GM18502 (cell line): ENCODE results near the gene DNAJC7.
"Not testable (repeated sequence)": the region's sequence is repeated elsewhere in the genome, so short reads cannot be mapped to it uniquely, and the experiment has no call there.

ENCODE experiments used
- ATAC-seq: cut with Tn5 transposase; IDR thresholded peaks from one replicate; pipeline ENCODE4 v1.9.1; 2021; ENCODE audit warnings: mild to moderate bottlenecking; ENCODE audit not compliant: unreplicated experiment, poor library complexity

DNAJC7 gene

DNA sequence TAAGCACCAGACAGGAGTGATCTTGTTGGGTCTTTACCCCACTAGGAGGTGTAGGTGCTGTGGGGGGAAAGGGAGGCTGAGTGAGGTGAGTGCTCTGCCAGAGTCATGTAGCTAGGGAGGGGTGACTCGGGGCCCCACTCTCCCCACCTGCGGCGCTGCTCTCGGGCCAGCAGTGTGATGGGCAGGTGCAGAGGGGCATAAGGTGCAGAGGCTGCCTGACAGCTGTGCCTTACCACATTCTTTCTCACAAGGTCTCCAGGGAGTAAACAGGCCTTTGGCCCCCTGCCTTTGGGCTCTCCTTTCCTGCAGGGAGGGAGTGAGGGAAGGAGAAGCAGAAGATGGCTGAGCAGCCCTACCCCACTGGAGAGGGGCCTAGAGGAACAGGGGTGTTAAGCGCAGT lies 55.1 kb downstream of the DNAJC7 start:
- no peak for ATAC-seq

DNA sequence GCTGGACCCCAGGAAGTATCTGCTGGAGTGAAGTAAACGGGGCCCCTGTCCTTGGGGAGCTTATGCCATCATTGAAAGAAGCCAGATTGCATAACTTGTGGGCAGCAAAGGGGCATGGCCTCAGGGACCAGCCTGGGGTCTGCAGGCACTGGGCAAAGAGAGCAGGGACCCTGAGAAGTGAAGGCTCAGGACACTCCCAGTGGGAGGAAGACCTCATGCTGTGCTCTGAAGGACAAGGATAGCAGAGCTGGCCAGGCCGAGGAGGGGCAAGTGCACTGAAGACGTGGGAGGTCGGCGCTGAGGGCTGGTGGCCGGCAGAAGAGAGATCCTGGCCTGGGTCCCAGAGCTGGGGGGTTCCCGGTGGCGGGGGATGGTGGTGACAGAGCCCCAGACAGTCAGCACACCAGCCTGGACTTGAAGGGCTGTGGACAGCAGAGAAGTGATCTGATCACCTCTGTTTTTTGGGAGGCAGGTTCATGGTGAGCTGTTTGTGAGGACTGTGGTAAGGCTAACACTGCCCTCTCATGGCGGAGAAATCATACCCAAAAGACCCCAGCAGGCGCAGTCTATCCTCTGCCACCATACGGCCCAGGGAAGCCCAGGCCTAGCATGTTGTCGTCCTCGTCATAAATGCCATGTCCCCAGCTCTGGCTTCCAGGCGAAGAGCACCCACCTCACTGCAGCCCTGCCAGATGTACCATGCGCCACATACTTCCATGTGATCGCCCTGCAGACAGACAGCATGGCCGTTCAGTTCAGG lies 57.7 kb downstream of the DNAJC7 start:
- no peak for ATAC-seq

DNA sequence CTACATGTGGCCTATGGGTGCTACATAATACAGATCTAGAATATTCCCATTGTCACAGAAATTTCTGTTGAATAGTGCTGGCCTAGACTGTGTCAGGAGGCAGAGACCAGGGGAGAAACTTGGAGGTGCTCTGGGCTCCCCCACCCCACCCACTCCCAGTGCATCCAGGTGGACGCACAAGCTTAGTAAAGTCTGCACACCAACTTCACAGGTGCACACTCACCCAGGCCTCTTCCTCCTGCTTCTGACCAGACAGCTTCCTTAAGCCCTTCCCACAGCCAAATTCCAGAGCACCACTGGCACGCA lies 58.3 kb downstream of the DNAJC7 start:
- ATAC-seq = no peak

DNA sequence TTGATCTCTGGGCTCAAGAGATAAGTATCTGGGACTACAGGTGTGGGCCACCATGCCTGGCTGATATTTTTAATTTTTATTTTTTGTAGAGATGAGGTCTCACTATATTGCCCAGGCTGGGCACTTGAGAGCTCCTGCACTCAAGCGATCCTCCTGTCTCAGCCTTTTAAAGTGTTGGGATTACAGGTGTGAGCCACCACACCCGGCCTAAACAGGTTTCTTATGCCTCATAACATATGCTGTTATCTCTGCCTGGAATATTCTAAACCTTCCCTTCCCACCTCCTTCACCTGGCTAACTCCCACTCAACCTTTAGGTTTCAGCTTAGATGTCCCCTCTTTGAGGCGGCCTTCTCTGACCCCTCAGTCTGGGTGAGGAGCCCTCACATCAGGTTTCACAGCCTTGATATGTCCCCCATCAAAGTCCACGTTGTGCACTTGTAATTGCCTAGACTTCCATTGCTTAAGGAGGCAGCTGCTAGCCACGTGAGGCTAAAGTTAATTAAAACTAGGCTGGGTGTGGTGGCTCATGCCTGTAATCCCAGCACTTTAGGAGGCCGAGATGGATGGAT lies 59.3 kb downstream of the DNAJC7 start:
- no peak for ATAC-seq

DNA sequence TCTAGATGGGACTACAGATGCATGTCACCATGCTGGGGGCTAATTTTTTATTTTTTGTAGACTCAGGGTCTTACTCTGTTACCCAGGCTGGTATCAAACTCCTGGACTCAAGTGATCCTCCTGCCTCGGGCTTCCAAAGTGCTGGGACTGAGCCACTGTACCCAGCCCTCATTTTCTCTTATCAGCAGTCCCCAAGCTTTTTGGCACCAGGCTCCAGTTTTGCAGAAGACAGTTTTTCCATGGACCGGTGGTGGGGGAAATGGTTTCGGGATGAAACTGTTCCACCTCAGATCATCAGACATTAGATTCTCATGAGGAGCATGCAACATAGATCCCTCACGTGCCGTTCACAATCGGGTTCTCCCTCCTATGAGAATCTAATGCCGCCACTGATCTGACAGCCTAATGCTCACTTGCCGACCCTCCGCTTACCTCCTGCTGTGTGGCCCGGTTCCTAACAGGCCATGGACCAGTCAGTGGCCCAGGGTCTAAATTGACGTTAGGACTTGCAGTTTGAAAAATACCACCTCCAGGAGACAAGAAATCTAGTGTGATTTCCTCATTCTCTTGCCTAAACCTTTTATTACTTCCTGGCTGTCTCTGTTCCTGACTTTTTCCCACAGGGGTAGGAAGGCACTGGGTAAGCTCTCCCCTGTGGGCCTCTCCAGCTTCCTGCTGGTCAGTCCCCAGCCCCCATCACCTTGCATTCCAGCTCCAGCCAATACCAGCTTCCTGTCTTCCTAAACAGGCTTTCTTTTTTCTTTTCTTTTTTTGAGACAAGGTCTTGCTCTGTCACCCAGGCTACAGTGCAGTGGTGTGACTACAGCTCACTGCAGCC lies 60.0 kb downstream of the DNAJC7 start:
- no peak for ATAC-seq

DNA sequence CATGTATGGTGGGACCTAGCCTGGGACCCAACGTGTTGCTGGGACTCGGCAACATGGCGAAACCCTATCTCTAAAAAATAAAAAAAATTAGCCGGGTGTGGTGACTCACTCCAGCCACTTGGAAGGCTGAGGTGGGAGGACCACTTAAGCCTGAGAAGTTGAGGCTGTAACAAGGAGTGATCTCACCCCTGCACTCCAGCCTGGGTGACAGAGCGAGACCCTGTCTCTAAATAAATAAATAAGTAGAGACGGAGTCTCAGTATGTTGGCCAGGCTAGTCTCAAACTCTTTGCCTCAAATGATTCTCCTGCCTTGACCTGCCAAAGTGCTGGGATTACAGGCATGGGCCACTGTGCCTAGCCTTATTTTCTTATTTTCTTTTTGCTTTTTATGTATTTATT lies 60.7 kb downstream of the DNAJC7 start:
- no peak for ATAC-seq

DNA sequence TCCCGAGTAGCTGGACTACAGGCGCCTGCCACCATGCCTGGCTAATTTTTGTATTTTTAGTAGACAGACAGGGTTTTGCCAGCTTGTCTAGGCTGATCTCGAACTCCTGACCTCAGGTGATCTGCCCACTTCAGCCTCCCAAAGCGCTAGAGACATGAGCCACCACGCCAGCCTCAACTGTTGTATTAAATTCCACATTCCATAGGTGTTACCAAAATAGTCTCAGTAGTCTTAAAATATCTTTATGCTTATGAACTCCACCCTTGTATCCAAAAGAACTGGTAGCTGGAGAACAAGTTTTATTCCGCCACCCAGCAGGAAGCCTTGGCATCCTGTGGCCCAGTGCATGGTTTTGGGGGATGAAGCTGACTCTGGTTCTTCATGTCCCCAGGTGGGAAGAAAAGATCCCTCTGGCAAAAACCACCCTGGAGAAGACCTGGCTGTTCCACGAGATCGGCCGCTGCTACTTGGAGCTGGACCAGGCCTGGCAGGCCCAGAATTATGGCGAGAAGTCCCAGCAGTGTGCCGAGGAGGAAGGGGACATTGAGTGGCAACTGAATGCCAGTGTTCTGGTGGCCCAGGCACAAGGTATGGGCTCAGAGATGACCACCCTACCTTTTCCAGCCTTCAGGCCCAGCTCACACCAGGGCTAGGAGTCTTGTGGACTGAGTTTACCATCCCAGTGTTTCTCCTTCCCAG lies 68.3 kb downstream of the DNAJC7 start:
- ATAC-seq = no peak

DNA sequence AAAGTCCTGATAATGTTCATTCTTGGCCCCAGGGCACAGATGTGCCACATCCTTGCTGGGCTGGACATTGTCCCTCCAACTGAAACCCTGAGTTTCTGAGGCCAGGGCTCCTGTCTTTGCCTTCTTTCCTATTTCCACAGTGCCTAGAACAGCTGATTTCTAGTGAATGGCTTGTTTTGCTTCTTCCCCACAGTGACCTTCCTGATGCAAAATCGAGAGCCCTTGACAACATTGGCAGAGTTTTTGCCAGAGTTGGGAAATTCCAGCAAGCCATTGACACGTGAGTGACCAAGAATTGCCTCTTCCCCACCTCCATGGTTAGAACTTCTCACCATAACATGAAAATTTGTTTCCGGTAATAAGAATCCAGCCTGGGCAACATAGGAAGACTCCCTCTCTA lies 72.3 kb downstream of the DNAJC7 start:
- no peak for ATAC-seq

DNA sequence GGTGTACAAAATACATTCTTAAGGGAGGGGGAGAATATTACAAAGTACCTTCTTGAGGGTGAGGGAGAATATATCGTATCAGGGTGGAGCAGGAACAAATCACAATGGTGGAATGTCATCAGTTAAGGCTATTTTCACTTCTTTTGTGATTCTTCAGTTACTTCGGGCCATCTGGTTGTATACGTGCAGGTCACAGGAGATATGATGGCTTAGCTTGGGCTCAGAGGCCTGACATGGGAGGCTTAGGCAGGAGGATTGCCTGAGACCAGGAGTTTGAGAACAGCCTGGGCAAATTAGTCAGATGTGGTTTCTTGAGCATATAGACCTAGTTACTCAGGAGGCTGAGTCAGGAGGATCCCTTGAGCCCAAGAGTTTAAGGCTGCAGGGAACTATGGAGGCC lies 73.7 kb downstream of the DNAJC7 start:
- ATAC-seq = no peak

DNA sequence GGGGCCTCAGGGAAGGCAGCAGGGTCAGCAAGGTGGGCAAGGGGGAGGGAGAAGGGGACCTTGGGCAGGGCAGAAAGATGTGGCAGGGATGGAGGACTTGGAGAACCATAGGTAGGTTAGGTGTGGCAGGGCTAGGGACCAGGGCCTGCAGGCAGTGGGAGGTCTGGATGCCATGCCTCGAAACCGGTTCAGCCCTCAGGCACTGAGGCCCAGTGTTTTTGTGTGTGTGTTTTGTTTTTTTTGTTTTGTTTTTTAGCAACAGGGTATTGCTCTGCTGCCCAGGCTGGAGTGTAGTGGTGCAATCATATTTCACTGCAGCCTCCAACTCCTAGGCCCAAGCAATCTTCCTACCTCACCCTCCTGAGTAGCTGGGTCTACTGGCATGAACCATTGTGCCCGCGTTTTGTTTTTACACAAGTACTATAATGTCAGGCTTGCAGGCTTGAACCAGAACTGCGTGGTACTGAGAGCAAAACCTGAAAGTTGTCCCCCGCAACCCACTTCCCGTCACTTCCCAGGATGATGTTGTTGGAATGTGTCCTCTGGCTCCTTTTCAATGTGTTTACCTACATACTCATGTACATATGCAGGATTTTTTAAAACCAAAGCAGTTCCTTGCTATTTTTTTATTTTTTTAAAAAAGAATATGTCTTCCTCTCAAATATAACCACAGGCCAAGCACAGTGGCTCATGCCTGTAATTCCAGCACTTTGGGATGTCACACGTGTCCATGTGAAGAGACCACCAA lies 74.4 kb downstream of the DNAJC7 start:
- no peak for ATAC-seq

DNA sequence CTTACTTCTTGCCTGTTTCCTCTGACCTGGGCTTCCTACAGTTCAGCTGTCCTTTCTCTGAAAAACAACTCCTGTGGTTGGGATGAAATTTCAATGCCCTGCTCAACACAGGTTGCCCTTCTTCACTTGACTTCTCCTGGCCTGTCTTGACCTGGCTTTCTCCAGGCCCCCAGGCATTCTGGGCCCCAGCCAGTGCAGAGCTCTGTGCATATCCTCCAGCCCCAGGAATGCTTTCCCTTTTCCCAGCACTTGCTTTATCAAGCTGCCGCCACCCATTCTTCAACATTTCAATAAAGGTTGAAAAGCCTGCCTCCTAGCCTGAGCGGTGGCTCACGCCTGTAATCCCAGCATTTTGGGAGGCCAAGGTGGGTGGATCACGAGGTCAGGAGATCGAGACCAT lies 76.1 kb downstream of the DNAJC7 start:
- ATAC-seq = no peak

DNA sequence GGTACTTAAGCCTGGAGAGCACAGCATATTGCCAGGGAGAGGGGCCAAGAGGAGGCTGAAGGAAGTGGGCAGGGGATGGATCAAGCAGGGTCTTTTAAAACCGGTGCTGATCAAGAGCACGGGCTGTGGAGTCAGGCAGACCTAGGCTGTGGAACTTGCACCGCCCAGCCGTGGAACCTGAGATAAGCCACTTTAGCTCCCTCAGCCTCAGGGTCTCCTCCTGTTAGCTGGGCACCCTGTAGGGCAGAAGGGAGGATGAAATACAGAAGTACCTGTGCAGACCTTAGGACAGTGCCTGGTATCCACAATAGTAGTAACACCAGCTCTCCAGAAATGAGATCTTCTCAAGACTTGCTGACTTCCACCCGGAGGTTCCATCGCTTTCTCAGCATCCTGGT lies 77.5 kb downstream of the DNAJC7 start:
- no peak for ATAC-seq

DNA sequence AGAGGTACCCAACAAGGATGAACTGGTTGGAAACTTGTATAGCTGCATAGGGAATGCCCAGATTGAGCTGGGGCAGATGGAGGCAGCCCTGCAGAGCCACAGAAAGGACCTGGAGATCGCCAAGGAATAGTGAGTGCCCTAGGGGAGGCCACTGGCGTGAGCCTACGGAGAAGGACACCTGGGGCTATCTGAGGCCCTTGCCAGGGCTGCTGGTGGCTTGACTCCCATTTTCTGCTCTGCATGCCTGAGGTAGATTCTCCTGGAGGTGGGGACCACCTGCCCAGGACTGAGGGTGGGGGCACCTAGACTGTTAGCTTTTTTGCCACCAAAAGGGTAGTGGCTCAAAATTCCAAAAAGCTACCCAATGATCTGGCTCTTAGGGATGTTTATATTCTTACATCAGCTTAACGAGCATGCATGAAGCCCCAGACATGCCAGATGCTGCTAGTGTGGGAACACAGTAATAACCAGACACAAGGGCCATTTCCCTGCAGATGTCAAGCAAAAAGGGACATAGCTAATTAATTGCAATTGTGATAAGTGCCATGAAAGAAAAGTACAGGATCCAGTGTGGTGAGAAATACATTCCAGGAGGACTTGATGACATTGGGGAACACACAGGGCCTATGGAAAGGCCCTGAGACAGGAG lies 78.1 kb downstream of the DNAJC7 start:
- no peak for ATAC-seq

DNA sequence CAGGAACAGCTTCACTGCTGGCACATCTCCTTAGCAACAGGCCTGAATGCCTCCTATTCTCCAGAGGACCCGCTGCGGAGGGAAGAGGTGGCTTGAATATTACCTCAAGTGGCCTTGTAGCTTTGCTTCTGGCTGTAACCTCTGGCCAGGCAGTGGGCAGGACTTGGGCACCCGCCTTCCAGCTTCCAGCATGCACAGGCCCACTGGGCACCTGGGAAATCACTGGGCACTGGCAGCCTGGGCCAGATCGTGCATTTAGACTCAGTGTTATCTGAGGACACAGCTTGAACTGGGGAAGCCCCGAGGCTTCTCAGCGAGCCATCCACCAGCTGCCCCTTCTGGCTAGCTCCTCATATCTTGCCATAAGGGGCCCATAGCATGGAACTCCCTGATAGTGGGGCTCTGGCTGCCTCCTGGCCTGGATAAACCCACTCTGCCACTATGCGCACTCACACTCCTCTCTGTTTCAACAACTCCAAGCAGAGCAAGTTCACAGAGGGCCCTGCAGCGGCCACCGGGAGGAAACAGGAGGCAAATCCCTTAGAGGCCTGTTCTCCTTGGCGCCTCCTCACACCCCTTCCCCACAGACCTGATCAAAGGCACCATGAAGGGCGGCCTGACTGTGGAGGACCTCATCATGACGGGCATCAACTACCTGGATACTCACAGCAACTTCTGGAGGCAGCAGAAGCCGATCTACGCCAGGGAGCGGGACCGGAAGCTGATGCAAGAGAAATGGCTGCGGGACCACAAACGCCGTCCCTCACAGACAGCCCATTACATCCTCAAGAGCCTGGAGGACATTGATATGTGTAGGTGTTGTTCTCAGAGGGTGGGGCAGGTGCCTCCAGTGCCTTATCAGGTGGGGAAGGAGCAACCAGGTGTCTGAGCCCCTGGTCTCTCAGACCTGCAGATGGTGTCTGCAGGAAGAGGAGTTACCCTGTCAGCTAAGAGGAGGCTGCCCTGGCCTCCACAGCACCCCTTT lies 79.0 kb downstream of the DNAJC7 start:
- no peak for ATAC-seq

DNA sequence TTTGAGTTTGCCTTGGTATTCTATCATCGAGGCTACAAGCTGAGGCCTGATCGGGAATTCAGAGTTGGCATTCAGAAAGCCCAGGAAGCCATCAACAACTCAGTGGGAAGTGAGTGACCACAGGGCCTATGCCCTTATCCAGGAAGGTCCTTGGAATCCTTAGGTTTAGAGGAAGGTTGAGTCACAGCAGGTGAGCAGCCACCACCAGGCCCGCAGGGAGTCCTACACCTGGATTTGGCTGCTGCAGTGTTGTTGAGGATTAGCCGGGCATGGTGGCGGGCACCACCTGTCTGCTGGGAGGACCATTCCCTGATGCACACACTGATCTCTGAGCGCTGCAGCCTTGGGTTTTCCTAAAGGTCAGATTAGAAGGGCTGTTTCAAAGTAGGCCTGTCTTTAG lies 81.6 kb downstream of the DNAJC7 start:
- no peak for ATAC-seq

DNA sequence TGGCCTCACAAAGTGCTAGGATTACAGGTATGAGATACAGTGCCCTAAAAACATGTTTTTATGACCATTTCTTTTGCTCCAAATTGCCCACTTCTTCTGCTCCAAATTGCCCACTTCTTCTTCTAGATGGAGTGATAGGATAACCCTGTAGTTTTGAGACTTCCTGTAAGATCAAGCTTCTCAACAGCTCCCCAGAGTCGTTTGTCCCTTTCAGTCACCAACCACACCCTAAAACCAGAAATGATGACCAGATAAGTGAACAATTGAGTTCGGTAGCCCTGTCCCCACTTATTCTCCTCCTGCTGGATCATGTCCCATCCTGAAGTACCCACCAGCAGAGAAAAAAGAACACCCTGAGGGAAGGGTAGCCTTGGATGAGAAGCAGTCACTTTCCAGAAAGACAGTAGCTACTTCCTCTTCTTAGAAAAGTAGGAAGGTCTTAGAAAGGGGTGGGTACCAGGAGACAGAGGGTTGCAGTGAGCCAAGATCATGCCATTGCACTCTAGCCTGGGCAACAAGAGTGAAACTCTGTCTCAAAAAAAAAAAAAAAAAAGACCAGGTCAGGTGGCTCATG lies 84.3 kb downstream of the DNAJC7 start:
- no peak for ATAC-seq

DNA sequence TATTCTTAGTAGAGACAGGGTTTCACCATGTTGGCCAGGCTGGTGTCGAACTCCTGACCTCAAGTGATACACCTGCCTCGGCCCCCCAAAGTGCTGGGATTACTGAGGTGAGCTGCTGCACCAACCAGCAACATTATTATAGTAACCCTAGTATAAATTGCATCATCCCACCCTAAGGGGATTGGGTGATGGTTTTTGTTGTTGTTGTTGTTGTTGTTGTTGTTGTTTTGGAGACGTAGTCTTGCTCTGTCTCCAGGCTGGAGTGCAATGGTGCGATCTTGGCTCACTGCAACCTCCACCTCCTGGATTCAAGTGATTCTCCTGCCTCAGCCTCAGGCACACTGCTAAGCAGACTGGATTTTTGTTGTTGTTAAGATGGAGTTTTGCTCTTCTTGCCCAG lies 85.5 kb downstream of the DNAJC7 start:
- ATAC-seq = not testable (repeated sequence)

DNA sequence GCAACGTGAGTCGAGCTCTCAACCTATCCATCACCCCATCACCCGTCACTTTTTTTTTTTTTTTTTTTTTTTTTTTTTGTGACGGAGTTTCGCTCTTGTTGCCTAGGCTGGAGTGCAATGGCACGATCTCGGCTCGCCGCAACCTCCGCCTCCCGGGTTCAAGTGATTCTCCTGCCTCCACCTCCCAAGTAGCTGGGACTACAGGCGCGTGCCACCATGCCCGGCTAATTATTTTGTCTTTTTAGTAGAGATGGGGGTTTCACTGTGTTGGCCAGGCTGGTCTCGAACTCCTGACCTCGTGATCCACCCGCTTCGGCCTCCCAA lies 86.4 kb downstream of the DNAJC7 start:
- peak; percentile 35 for ATAC-seq
